Heart left ventricle (tissue), 13 donors: Measurements from ENCODE around the gene SLC16A8.

ENCODE experiments used
- POLR2A ChIP-seq, 2 donors: fragments of 450-650 bp; IDR thresholded peaks; one replicate each; pipeline ENCODE4 v1.6.1; 2017; ENCODE audit warnings: antibody characterized with exemption in 2 of 2, mild to moderate bottlenecking in 2 of 2, moderate library complexity in 2 of 2
- TF ChIP-seq, protein P1 (sequence below), 12 donors: fragments of 200-600 bp; sonication (generic) in 4 of 12; IDR thresholded peaks; one replicate each; pipeline versions ENCODE4 v1.5.0 to v1.8.0; 2018 to 2022; ENCODE audit warnings: antibody characterized with exemption in 12 of 12, mild to moderate bottlenecking in 5 of 12
- donor health status: ischemic (EF 13 %, LVEDD 7.1; RV severe dilation, severe dysfunction).
- donor health status: DM: no; HTN: yes; CAD: no.
- donor health status: DM: no; HTN: no; CAD: no.
- donor health status: ischemic (EF 25% LVEDD 6.9; RV normal size, moderate dysfunction).
- donor health status: ischemic (EF 25% LVEDD 5.7; RV mildly dilated, moderate dysfunction).
- donor health status: ischemic (EF 35%, LVEDD 5.7; RV mildly dilated, moderate dysfunction).
- donor health status: nonischemic (EF 11% LVEDD 7.7; RV severe dilation, severe dysfunction).
- donor health status: DM: yes; HTN: yes; CAD: no.
- donor health status: PGD.
- donor health status: ischemic (EF 29% LVEDD 5.4; RV normal size, mild dysfunction).
- donor health status: nonischemic (EF 23%, LVEDD 6.1; RV moderate dilation, normal function).

DNA sequence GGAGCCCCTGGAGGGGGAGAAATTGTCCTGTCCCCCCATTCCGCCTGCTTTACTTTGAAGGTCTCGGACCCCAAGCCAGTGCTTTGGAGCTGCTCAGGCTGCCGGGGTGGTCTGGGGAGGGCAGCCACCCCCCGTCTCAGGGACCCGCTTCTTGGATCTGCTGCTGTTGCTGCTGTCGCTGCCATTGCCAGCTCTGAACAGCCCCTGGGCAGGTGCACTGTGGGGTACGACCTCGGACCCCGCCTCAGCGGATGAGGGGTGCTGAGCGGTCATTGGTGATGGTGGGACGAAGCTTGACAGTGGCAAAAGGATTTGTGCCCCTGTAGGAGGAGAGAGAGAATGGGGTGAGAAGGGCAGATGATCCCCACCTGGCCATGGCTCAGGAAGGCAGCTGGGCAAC is 1.1 kb upstream of the SLC16A8 start:
- TF ChIP-seq, protein P1, sequence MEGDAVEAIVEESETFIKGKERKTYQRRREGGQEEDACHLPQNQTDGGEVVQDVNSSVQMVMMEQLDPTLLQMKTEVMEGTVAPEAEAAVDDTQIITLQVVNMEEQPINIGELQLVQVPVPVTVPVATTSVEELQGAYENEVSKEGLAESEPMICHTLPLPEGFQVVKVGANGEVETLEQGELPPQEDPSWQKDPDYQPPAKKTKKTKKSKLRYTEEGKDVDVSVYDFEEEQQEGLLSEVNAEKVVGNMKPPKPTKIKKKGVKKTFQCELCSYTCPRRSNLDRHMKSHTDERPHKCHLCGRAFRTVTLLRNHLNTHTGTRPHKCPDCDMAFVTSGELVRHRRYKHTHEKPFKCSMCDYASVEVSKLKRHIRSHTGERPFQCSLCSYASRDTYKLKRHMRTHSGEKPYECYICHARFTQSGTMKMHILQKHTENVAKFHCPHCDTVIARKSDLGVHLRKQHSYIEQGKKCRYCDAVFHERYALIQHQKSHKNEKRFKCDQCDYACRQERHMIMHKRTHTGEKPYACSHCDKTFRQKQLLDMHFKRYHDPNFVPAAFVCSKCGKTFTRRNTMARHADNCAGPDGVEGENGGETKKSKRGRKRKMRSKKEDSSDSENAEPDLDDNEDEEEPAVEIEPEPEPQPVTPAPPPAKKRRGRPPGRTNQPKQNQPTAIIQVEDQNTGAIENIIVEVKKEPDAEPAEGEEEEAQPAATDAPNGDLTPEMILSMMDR (IDR thresholded peaks at IDR 0.05), result no peak
- TF ChIP-seq POLR2A (IDR thresholded peaks at IDR 0.05), result no peak
